Mononuclear cell (primary cell): ENCODE measurements around the gene OR2T5. TPM values are rescaled to one million over a fixed set of nuclear protein-coding genes. Genes with fewer than 3 reads are reported as not detected.
"Not testable (repeated sequence)": the region's sequence is repeated elsewhere in the genome, so short reads cannot be mapped to it uniquely, and the experiment has no call there.

Experiments
- H3K27me3 ChIP-seq: 2 replicates; pipeline ENCODE4 v1.6.0; 2011; ENCODE audit warnings: low read length, control low read depth; ENCODE audit not compliant: insufficient read depth
- H3K4me1 ChIP-seq: 2 replicates; pipeline ENCODE4 v1.5.1; 2011; ENCODE audit warnings: mild to moderate bottlenecking, low read length, control low read depth; ENCODE audit not compliant: insufficient read depth
- H3K4me3 ChIP-seq: 2 replicates; pipeline ENCODE4 v1.5.1; 2011; ENCODE audit warnings: mild to moderate bottlenecking, low read length, moderate library complexity
- H3K9me3 ChIP-seq: 2 replicates; pipeline ENCODE4 v1.5.1; 2011; ENCODE audit warnings: low read depth, mild to moderate bottlenecking, control low read depth, low read length
- total RNA-seq: library from RNA; depleted of rRNA; stranded (reverse); fragments of >200 nt; gene quantifications from one replicate; pipeline ENCODE4 v1.2.3, GENCODE V29; 2012

The OR2T5 gene
- 0.10 TPM for total RNA-seq

- not testable (repeated sequence) for H3K27me3 ChIP-seq, H3K4me1 ChIP-seq, H3K4me3 ChIP-seq, H3K9me3 ChIP-seq
These were observed at the start of gene OR2T5 for GRCh38 chr1:248488289-248488688. Gene OR2T5 (plus strand): TSS chr1:248488589. CDS start chr1:248488589, 0 bp downstream.

- H3K9me3 ChIP-seq, H3K27me3 ChIP-seq, H3K4me1 ChIP-seq, H3K4me3 ChIP-seq: not testable (repeated sequence)
These were observed 49.7 kb upstream of the OR2T5 start for GRCh38 chr1:248438668-248439067.

- not testable (repeated sequence) for H3K4me3 ChIP-seq, H3K4me1 ChIP-seq, H3K27me3 ChIP-seq, H3K9me3 ChIP-seq
These were observed 49.1 kb upstream of the OR2T5 start for GRCh38 chr1:248439283-248439682.

GRCh38 chr1:248442500-248443277 is 45.7 kb upstream of the OR2T5 start:
- H3K4me1 ChIP-seq, H3K4me3 ChIP-seq, H3K27me3 ChIP-seq, H3K9me3 ChIP-seq: not testable (repeated sequence)

GRCh38 chr1:248444603-248445002 is 43.8 kb upstream of the OR2T5 start:
- H3K27me3 ChIP-seq, H3K9me3 ChIP-seq, H3K4me3 ChIP-seq, H3K4me1 ChIP-seq: not testable (repeated sequence)

GRCh38 chr1:248445399-248445798 is 43.0 kb upstream of the OR2T5 start, which contains the start of gene OR2T2:
Gene OR2T2 (plus strand): TSS chr1:248445637. CDS start chr1:248452798, 7,161 bp downstream.
- not testable (repeated sequence) for H3K27me3 ChIP-seq, H3K4me1 ChIP-seq, H3K9me3 ChIP-seq, H3K4me3 ChIP-seq

GRCh38 chr1:248448409-248449074 is 39.8 kb upstream of the OR2T5 start:
- not testable (repeated sequence) for H3K4me3 ChIP-seq, H3K9me3 ChIP-seq, H3K4me1 ChIP-seq, H3K27me3 ChIP-seq

GRCh38 chr1:248449821-248450465 is 38.4 kb upstream of the OR2T5 start:
- H3K9me3 ChIP-seq, H3K4me1 ChIP-seq, H3K27me3 ChIP-seq, H3K4me3 ChIP-seq: not testable (repeated sequence)

GRCh38 chr1:248450466-248451145 is 37.8 kb upstream of the OR2T5 start:
- H3K9me3 ChIP-seq, H3K4me3 ChIP-seq, H3K27me3 ChIP-seq, H3K4me1 ChIP-seq: not testable (repeated sequence)

- not testable (repeated sequence) for H3K9me3 ChIP-seq, H3K4me3 ChIP-seq, H3K4me1 ChIP-seq
These were observed 34.8 kb upstream of the OR2T5 start for GRCh38 chr1:248453619-248454018.

GRCh38 chr1:248455045-248455444 is 33.3 kb upstream of the OR2T5 start:
- H3K4me3 ChIP-seq, H3K9me3 ChIP-seq, H3K27me3 ChIP-seq, H3K4me1 ChIP-seq: not testable (repeated sequence)

More at GRCh38 chr1:248453619-248454018, 34.8 kb upstream of the OR2T5 start:
- H3K27me3 ChIP-seq = not testable (repeated sequence)

GRCh38 chr1:248456635-248457034 is 31.8 kb upstream of the OR2T5 start:
- not testable (repeated sequence) for H3K9me3 ChIP-seq, H3K4me3 ChIP-seq, H3K4me1 ChIP-seq, H3K27me3 ChIP-seq

GRCh38 chr1:248459117-248459516 is 29.3 kb upstream of the OR2T5 start:
- not testable (repeated sequence) for H3K27me3 ChIP-seq, H3K9me3 ChIP-seq, H3K4me1 ChIP-seq, H3K4me3 ChIP-seq

GRCh38 chr1:248471154-248471553 is 17.2 kb upstream of the OR2T5 start:
- no peaks in the 10 kb centered on the region for H3K4me1 ChIP-seq

GRCh38 chr1:248472111-248472510 is 16.3 kb upstream of the OR2T5 start:
- H3K4me1 ChIP-seq, H3K9me3 ChIP-seq, H3K27me3 ChIP-seq, H3K4me3 ChIP-seq: not testable (repeated sequence)

More at GRCh38 chr1:248471154-248471553, 17.2 kb upstream of the OR2T5 start:
- no peak overlapping the region for H3K4me3 ChIP-seq
- H3K9me3 ChIP-seq = peaks cover 5% of the 10 kb centered on the region
- H3K27me3 ChIP-seq = no peaks in the 10 kb centered on the region
